ENCODE measurements around the gene CIITA.
A peak's percentile ranks its signal among the peaks of the same experiment; 100 is the strongest.
"Not testable (repeated sequence)": the region's sequence is repeated elsewhere in the genome, so short reads cannot be mapped to it uniquely, and the experiment has no call there.

Gene CIITA

DNA sequence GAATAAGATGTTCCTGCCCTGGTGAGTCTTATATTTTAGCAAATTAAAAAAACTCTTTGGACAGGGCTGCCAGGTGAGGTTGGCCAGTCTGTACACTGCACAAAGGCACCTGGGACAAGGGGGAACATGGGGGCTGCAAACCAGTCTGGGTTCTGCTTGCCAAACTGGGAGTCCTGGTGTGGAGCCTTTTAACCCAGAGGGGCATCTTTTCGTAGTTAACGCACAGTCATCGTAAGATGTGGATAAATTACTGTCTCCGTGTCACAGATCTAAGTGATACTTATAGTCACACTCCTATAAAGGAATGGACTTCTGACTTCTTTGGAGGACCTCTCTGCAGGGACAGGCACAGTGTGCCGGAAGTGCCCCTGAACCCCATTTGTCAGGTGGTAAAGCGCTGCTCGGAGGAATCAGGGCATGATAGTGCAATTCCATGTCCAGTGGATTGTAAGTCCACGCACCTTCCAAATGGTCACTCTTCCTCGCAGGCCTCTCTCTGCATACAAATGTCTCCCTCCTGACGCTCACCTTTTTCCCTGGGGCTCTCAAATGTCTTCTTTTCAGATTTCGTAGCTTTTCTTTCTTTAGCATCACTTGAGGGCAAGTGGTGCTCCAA lies 50.6 kb downstream of the CIITA start:
- no peaks in the 10 kb centered on the region for H3K4me1 ChIP-seq (ENCODE audit: control insufficient read depth, low read length)
- H3F3A ChIP-seq (ENCODE audit: control insufficient read depth, insufficient read depth): 0 out of 2 replicates have a peak, but pooled peaks cover 2% of the 10 kb centered on the region
- no peaks in the 10 kb centered on the region for H3K79me2 ChIP-seq (ENCODE audit: control insufficient read depth, low read length)
- no peaks in the 10 kb centered on the region for H3K9me2 ChIP-seq (replicated peaks; ENCODE audit: control insufficient read depth, low read length)
- no peaks in the 10 kb centered on the region for H4K20me1 ChIP-seq (ENCODE audit: control insufficient read depth, insufficient read depth, low read depth, low read length)
- no peak overlapping the region for H3K4me3 ChIP-seq (ENCODE audit: low read length)
- no peak overlapping the region for H3K27ac ChIP-seq (ENCODE audit: low read depth, low read length)
- no peaks in the 10 kb centered on the region for H3K9me3 ChIP-seq (ENCODE audit: control insufficient read depth, insufficient read depth, low read length)
- no peaks in the 10 kb centered on the region for H3K27me3 ChIP-seq (ENCODE audit: control insufficient read depth, low read length)
- peaks cover 19% of the 10 kb centered on the region for H3K36me3 ChIP-seq (ENCODE audit: control insufficient read depth, low read length)
- TF ChIP-seq CTCF (IDR thresholded peaks at IDR 0.05; ENCODE audit: low read depth, low read length, poor library complexity, severe bottlenecking) (no peak), EZH2phosphoT487 (IDR thresholded peaks at IDR 0.05; ENCODE audit: borderline replicate concordance, low read length) (no peak)
- no peak overlapping the region for H3K4me2 ChIP-seq (ENCODE audit: low read length)

GRCh38 chr16:10929097-10929496 lies 52.1 kb downstream of the CIITA start:
- not testable (repeated sequence) for H3K9me2 ChIP-seq (replicated peaks; ENCODE audit: control insufficient read depth, low read length); H3K4me2 ChIP-seq (ENCODE audit: low read length); H3K79me2 ChIP-seq (ENCODE audit: control insufficient read depth, low read length); H4K20me1 ChIP-seq (ENCODE audit: control insufficient read depth, insufficient read depth, low read depth, low read length); H3K36me3 ChIP-seq (ENCODE audit: control insufficient read depth, low read length); H3K9me3 ChIP-seq (ENCODE audit: control insufficient read depth, insufficient read depth, low read length); H3F3A ChIP-seq (ENCODE audit: control insufficient read depth, insufficient read depth); H3K4me1 ChIP-seq (ENCODE audit: control insufficient read depth, low read length); H3K27me3 ChIP-seq (ENCODE audit: control insufficient read depth, low read length); H3K4me3 ChIP-seq (ENCODE audit: low read length); H3K27ac ChIP-seq (ENCODE audit: low read depth, low read length)

DNA sequence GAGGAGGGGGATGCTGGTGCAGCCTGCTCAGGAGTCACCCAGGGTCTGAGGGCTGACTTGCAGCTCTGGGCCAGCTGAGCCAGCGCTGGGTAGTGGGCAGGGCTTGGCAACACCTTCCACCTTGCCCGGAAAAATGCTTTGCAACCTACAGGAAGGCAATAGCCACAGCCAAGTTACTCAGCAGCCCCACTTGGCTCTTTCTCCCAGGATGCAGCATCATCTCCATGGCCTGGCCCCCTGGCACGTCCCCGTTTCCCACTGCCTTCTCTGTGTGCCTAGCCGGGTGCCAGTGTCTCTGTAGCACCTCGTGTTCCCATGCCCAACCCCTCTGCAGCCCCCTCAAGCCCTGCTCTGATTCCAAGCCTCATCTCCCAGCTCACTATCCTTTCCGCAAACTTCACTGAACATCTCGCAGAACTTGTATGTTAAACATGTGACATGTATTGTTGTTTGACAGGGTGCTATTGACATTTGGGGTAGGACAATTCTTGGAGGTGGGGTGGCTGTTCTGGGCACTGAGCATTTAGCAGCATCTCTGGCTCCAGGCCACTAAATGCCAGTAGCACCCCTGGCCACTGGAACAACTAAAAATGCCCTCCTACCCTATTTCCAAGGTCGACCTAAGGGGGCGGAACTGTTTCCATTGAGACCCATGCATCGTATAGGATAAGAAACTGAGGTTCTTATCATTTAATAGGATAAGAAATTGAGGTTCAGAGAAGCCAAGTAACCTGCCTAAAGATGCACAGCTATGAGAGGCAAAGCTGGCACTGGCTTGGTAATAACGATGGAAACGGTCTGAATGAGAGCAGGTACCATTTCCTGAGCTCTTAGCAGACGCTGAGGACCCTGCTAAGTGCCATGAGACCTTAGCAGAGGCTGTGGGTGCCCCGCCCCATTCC lies 53.1 kb downstream of the CIITA start:
- H3K27me3 ChIP-seq (ENCODE audit: control insufficient read depth, low read length): no peaks in the 10 kb centered on the region
- H3K4me3 ChIP-seq (ENCODE audit: low read length): no peak overlapping the region
- no peaks in the 10 kb centered on the region for H4K20me1 ChIP-seq (ENCODE audit: control insufficient read depth, insufficient read depth, low read depth, low read length)
- H3K27ac ChIP-seq (ENCODE audit: low read depth, low read length): no peak overlapping the region
- peaks cover 6% of the 10 kb centered on the region for H3K36me3 ChIP-seq (ENCODE audit: control insufficient read depth, low read length)
- no peaks in the 10 kb centered on the region for H3K4me1 ChIP-seq (ENCODE audit: control insufficient read depth, low read length)
- H3K9me3 ChIP-seq (ENCODE audit: control insufficient read depth, insufficient read depth, low read length): no peaks in the 10 kb centered on the region
- no peaks in the 10 kb centered on the region for H3K9me2 ChIP-seq (replicated peaks; ENCODE audit: control insufficient read depth, low read length)
- TF ChIP-seq CTCF (IDR thresholded peaks at IDR 0.05; ENCODE audit: low read depth, low read length, poor library complexity, severe bottlenecking) (no peak), EZH2phosphoT487 (IDR thresholded peaks at IDR 0.05; ENCODE audit: borderline replicate concordance, low read length) (no peak)
- peaks cover 2% of the 10 kb centered on the region; the same call in 1 of the 2 replicates for H3F3A ChIP-seq (ENCODE audit: control insufficient read depth, insufficient read depth)
- H3K4me2 ChIP-seq (ENCODE audit: low read length): no peak overlapping the region
- H3K79me2 ChIP-seq (ENCODE audit: control insufficient read depth, low read length): peaks cover 6% of the 10 kb centered on the region; the same call in 1 of the 2 replicates

- H3K4me2 ChIP-seq (ENCODE audit: low read length): no peak overlapping the region
- H3K9me2 ChIP-seq (replicated peaks; ENCODE audit: control insufficient read depth, low read length): no peaks in the 10 kb centered on the region
- no peaks in the 10 kb centered on the region for H3K9me3 ChIP-seq (ENCODE audit: control insufficient read depth, insufficient read depth, low read length)
- no peak overlapping the region for H3K4me3 ChIP-seq (ENCODE audit: low read length)
- H3K27me3 ChIP-seq (ENCODE audit: control insufficient read depth, low read length): no peaks in the 10 kb centered on the region
- peaks cover 2% of the 10 kb centered on the region; the same call in 1 of the 2 replicates for H3F3A ChIP-seq (ENCODE audit: control insufficient read depth, insufficient read depth)
- TF ChIP-seq CTCF (IDR thresholded peaks at IDR 0.05; ENCODE audit: low read depth, low read length, poor library complexity, severe bottlenecking) (peak; percentile 29), EZH2phosphoT487 (IDR thresholded peaks at IDR 0.05; ENCODE audit: borderline replicate concordance, low read length) (no peak)
- H3K4me1 ChIP-seq (ENCODE audit: control insufficient read depth, low read length): no peaks in the 10 kb centered on the region
- peaks cover 6% of the 10 kb centered on the region for H3K36me3 ChIP-seq (ENCODE audit: control insufficient read depth, low read length)
- H3K79me2 ChIP-seq (ENCODE audit: control insufficient read depth, low read length): peaks cover 6% of the 10 kb centered on the region; the same call in 1 of the 2 replicates
- H3K27ac ChIP-seq (ENCODE audit: low read depth, low read length): no peak overlapping the region
- H4K20me1 ChIP-seq (ENCODE audit: control insufficient read depth, insufficient read depth, low read depth, low read length): no peaks in the 10 kb centered on the region
Observed at GRCh38 chr16:10930755-10931093, 53.7 kb downstream of the CIITA start.

Measured in DOHH2 (cell line).